OCI-LY1 (cell line): Measurements from ENCODE around the gene TOR4A.

Experiments
- H2AFZ ChIP-seq: fragments of 200-600 bp; sonication (generic), shearing (Covaris generic); 2 replicates; pipeline ENCODE4 v1.6.0; 2014; ENCODE audit warnings: antibody characterized with exemption, mild to moderate bottlenecking, low read length
- H3F3A ChIP-seq: fragments of 200-600 bp; sonication (generic), shearing (Covaris generic); 2 replicates; pipeline ENCODE4 v1.6.0; 2014; ENCODE audit warnings: mild to moderate bottlenecking, antibody characterized with exemption, low read length, moderate library complexity; ENCODE audit not compliant: insufficient read depth
- H3K27ac ChIP-seq: fragments of 200-600 bp; sonication (generic); 2 replicates; pipeline ENCODE4 v1.5.1; 2014; ENCODE audit warnings: low read length, mixed run types, mild to moderate bottlenecking, low read depth; ENCODE audit not compliant: poor library complexity, severe bottlenecking
- H3K27me3 ChIP-seq: fragments of 200-600 bp; sonication (generic); 2 replicates; pipeline ENCODE4 v1.6.0; 2014; ENCODE audit warnings: antibody characterized with exemption, mild to moderate bottlenecking, low read length, moderate library complexity; ENCODE audit not compliant: insufficient read depth
- H3K36me3 ChIP-seq: fragments of 200-600 bp; sonication (generic); 2 replicates; pipeline ENCODE4 v1.6.1; 2014; ENCODE audit warnings: mild to moderate bottlenecking, antibody characterized with exemption, low read length, moderate library complexity, mixed read lengths; ENCODE audit not compliant: insufficient read depth
- H3K4me1 ChIP-seq: fragments of 200-600 bp; sonication (generic); 2 replicates; pipeline ENCODE4 v1.5.1; 2014; ENCODE audit warnings: mild to moderate bottlenecking, low read length, moderate library complexity; ENCODE audit not compliant: insufficient read depth, severe bottlenecking
- H3K4me2 ChIP-seq: fragments of 200-600 bp; sonication (generic), shearing (Covaris generic); 2 replicates; pipeline ENCODE4 v1.6.1; 2014; ENCODE audit warnings: low read length
- H3K4me3 ChIP-seq: fragments of 200-600 bp; sonication (generic); 2 replicates; pipeline ENCODE4 v1.5.1; 2014; ENCODE audit warnings: low read length, low read depth, mild to moderate bottlenecking, mixed read lengths; ENCODE audit not compliant: poor library complexity, severe bottlenecking
- H3K79me2 ChIP-seq: fragments of 200-600 bp; shearing (Covaris generic); 2 replicates; pipeline ENCODE4 v1.6.1; 2016; ENCODE audit warnings: mixed run types, low read length, mixed read lengths; ENCODE audit not compliant: insufficient read depth
- H3K9ac ChIP-seq: fragments of 200-600 bp; sonication (generic), shearing (Covaris generic); 2 replicates; pipeline ENCODE4 v1.6.1; 2014; ENCODE audit warnings: mild to moderate bottlenecking, low read length, mixed read lengths
- H3K9me2 ChIP-seq: fragments of 200-600 bp; sonication (generic), shearing (Covaris generic); 2 replicates; pipeline ENCODE4 v1.6.1; 2014; ENCODE audit warnings: low read depth, mild to moderate bottlenecking, low read length, mixed read lengths
- H3K9me3 ChIP-seq: fragments of 200-600 bp; shearing (Covaris generic); 2 replicates; pipeline ENCODE4 v1.6.1; 2014; ENCODE audit warnings: low read length, mixed read lengths
- H4K20me1 ChIP-seq: fragments of 200-600 bp; sonication (generic), shearing (Covaris generic); 2 replicates; pipeline ENCODE4 v1.6.0; 2016; ENCODE audit warnings: mild to moderate bottlenecking, low read length; ENCODE audit not compliant: insufficient read depth
- CTCF ChIP-seq: fragments of 200-600 bp; sonication (generic), shearing (Covaris generic); IDR thresholded peaks from 2 replicates; pipeline ENCODE4 v1.5.1; 2017; ENCODE audit warnings: mild to moderate bottlenecking, antibody characterized with exemption, low read length, moderate library complexity, mixed read lengths
- EZH2 ChIP-seq: fragments of 200-600 bp; sonication (generic), shearing (Covaris generic); IDR thresholded peaks from 2 replicates; pipeline ENCODE4 v1.8.0; 2017; ENCODE audit warnings: borderline replicate concordance, mixed run types, mild to moderate bottlenecking, antibody characterized with exemption, low read length, moderate library complexity, mixed read lengths

The TOR4A gene

DNA sequence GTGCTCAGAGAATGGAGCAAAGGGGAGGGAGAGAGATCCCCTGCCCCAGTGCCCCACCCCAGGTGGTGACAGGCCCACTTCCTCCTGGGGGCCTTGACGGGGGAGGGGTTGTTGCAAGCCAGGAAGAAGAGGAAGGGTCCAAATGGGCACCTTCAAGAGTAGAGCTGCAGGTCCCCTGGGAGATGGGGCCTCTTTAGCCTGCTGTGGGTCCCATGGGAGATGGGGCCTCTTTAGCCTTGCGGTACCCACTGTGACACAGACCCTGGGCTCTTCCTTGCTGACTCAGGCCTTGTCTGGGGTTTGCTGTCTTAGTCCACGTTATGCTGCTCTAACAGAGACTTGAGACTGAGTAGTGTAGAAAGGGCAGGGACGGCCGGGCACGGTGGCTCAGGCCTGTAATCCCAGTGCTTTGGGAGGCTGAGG lies 9.6 kb upstream of the TOR4A start:
- peaks cover 42% of the 10 kb centered on the region for H3K4me1 ChIP-seq
- H4K20me1 ChIP-seq, result no peaks in the 10 kb centered on the region
- no peaks in the 10 kb centered on the region for H3K27me3 ChIP-seq
- peak overlapping the region; percentile 74 for H3K4me2 ChIP-seq
- no peaks in the 10 kb centered on the region for H3K79me2 ChIP-seq
- H3K9me3 ChIP-seq, result no peaks in the 10 kb centered on the region
- H2AFZ ChIP-seq, result no peak overlapping the region
- no peaks in the 10 kb centered on the region for H3F3A ChIP-seq
- H3K4me3 ChIP-seq, result peak overlapping the region; percentile 58
- H3K9me2 ChIP-seq, result no peaks in the 10 kb centered on the region
- peak overlapping the region; percentile 92 for H3K27ac ChIP-seq
- H3K36me3 ChIP-seq, result peaks cover 52% of the 10 kb centered on the region
- H3K9ac ChIP-seq, result peak overlapping the region; percentile 61; the same call in 1 of the 2 replicates
- TF ChIP-seq EZH2 (no peak), CTCF (no peak)

DNA sequence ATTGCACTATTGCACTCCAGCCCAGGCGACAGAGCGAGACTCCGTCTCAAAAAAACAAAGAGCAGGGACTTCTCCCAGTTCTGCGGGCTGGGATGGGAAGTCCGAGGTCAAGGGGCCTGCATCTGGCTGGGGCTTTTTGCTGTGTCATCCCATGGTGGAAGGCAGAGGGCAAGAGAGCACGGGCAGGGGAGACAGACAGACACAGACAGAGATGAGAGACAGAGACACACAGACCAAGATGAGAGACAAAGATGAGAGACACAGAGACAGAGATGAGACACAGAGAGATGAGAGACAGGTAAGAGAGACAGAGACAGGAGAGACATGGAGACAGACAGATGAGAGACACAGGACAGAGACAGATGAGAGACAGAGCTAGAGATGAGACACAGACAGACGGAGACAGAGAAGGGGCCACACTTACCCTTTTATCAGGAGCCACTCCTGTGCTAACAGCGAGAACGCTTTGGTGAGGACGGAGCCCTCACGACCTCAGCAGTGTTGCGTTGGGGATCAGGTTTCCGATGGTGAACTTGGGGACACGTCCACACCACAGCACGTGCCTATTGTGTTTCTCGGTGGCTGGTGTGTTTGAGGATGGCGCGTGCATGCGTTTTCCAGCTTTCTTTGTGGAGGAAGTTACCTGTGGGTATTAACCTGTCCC lies 8.9 kb upstream of the TOR4A start:
- Histone ChIP-seq H3K9me2 (no peaks in the 10 kb centered on the region), H3K9me3 (no peaks in the 10 kb centered on the region), H3K79me2 (no peaks in the 10 kb centered on the region), H3K9ac (peak overlapping the region; percentile 61), H3K27ac (peak overlapping the region; percentile 92), H3K36me3 (peaks cover 57% of the 10 kb centered on the region), H3F3A (no peaks in the 10 kb centered on the region), H3K4me1 (peaks cover 46% of the 10 kb centered on the region), H2AFZ (no peak overlapping the region), H3K27me3 (no peaks in the 10 kb centered on the region), H3K4me2 (peak overlapping the region; percentile 74), H4K20me1 (no peaks in the 10 kb centered on the region), H3K4me3 (peak overlapping the region; percentile 58)
- TF ChIP-seq EZH2, result no peak
- no peak for TF ChIP-seq CTCF

DNA sequence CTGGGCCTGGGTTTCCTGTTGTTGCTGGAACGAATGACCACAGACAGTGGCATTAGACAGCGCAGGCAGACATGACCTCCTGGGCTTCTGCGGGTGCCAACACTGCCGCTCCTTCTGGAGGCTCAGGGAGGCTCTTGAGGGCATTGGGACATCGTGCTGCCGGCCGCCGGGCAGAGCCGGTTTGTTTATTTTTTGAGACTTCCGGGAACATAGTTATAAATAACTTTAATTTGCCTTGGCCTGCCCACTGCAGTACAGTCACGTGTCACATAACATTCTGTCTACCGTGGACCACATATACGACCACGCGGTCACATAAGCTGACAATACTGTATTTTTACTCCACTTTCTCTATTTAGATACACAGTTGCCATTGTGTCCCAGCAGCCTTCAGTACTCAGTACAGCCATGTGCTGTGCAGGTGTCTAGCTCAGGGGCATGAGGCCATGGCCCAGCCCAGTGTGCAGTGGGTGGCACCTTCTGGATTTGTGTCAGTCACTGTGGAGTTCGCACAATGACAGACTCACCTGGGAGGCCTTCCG lies 8.2 kb upstream of the TOR4A start:
- no peak for TF ChIP-seq CTCF
- TF ChIP-seq EZH2, result no peak
- Histone ChIP-seq H3K36me3 (peaks cover 53% of the 10 kb centered on the region), H3K79me2 (no peaks in the 10 kb centered on the region), H3K27me3 (no peaks in the 10 kb centered on the region), H3K4me3 (peak overlapping the region; percentile 58), H3K4me1 (peaks cover 53% of the 10 kb centered on the region), H3K9ac (peak overlapping the region; percentile 61), H4K20me1 (no peaks in the 10 kb centered on the region), H3K9me2 (no peaks in the 10 kb centered on the region), H3F3A (no peaks in the 10 kb centered on the region), H3K4me2 (peak overlapping the region; percentile 74), H2AFZ (no peak overlapping the region), H3K9me3 (no peaks in the 10 kb centered on the region), H3K27ac (peak overlapping the region; percentile 92)
